NCI-H1417 treated with DMSO at 0.1 percent for 48 hours (cell line): ENCODE data around the gene C1QTNF9.
"Not testable (repeated sequence)": the region's sequence is repeated elsewhere in the genome, so short reads cannot be mapped to it uniquely, and the experiment has no call there.

Experiments
- DNase-seq: peaks from one replicate; lab custom pipeline; 2025; lab: John Stamatoyannopoulos, UW

Gene C1QTNF9

DNA sequence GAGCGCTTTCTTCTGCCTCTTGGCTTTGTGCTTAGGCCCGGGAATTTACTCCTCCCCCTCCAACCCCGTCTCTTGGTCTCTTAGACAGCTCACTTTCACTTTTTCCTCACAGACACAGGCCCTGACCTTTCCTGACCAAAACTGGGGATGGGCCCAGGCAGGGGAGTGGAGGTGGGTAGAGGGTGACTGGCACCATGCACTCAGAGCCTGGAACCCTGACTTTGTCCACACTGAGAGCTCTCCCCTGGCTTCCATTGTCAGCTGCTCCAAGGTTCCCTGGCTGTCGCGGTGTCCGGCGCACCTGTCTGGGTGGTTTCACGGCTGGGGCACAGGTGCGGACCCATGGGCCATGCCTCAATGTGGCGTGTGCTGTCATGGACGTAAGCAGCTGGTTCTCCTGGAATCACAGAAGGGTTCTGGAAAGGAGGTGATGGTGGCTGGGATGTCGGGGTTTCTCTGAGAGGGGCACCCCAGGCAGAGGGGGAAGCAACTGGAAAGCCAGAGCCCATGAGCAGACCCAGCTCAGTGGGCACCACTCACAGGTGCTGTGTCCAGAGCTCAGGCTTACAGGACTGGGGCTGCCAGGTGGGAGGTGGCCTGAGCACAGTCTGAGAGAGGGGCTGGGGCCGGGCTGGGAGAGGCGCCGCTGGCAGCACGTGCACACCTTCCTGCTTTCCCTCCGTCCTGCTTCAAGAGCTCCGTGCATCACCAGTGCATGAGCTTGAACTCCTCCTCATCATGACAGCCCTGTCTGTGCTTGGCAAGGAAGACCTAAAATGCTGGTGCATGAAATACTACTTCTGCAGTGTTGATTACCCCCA, 28.0 kb upstream of the C1QTNF9 start:
- no peak for DNase-seq

DNA sequence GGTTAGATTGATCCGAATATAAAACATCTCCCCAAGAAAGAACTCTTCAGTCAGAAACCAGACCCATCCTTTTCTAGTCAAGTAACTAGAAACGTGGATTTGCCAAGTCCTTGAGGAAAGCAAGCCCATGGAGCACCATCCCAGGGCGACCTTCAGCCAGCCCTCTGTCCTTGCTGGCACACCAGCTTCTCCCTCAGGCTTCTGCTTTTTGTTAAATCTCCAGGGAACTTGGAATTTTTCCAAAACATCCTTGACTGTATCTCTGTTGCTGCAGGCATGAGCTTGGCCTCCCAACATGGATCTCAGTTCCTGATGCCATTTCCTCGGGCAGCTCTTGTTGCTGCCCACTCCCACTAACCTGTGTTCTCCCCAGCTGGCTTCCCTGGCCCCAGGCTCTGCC, 27.1 kb upstream of the C1QTNF9 start:
- no peak for DNase-seq

GRCh38 chr13:24284889-24285565, 24.4 kb upstream of the C1QTNF9 start:
- no peak for DNase-seq

GRCh38 chr13:24286624-24287023, 22.8 kb upstream of the C1QTNF9 start:
- no peak for DNase-seq

GRCh38 chr13:24287748-24288287, 21.6 kb upstream of the C1QTNF9 start:
- DNase-seq: no peak

DNA sequence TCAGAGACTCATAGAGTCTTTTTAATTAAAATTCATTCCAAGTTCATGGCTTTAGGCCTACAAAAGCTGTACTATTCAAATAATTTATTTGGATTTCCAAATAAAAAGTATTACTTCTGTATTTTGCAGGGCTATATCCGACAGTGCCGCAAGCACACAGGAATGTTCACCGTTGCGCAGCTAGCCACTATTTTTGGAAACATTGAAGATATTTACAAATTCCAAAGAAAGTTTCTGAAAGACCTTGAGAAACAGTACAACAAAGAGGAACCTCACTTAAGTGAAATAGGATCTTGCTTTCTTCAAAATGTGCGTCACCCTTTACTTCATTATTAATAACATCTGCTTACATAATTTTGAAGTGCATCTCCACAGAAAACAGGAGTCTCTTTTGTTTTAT, 20.5 kb upstream of the C1QTNF9 start:
- no peak for DNase-seq

DNA sequence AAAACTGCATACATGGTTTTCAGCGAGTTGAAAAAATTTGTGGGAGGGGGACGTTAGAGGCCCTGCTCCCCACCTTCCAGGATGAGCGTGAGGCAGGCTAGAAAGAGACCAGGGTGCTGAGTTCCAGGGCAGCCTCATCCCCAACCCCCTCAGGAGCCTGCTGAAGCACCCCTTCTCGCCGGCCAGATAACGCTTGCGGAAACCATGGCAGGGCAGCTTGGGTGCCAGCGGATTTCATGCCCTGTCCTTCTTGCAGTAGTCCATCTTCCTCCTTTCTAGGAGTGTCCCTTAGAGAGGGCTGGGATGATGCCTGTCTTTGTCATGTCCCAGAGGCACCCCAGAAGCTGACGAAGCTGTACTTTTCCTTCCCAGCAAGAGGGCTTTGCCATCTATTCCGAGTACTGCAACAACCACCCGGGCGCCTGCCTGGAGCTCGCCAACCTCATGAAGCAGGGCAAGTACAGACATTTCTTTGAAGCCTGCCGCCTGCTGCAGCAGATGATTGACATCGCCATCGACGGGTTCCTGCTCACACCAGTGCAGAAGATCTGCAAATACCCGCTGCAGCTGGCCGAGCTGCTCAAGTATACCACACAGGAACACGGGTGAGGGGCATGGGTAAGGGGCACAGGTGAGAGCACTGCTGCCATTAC, 19.0 kb upstream of the C1QTNF9 start:
- no peak for DNase-seq

DNA sequence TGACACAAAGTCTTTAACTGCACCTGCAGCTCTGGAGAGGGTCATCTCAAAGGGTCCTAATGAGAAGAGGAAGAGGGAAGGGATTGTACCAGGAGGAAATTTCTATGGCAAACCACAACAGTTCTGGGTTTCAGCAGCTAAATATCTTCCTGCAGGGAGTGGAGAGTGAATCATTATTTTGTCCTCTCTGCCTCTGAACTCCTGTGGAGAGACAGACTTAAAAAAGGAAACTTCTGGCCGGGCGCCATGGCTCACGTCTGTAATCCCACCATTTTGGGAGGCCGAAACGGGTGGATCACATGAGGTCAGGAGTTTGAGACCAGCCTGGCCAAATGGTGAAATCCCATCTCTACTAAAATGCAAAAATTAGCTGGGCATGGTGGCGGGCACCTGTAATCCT, 16.9 kb upstream of the C1QTNF9 start:
- DNase-seq: no peak

GRCh38 chr13:24293746-24294145, 15.6 kb upstream of the C1QTNF9 start:
- DNase-seq: no peak

GRCh38 chr13:24299488-24300114, 9.8 kb upstream of the C1QTNF9 start:
- DNase-seq: no peak

DNA sequence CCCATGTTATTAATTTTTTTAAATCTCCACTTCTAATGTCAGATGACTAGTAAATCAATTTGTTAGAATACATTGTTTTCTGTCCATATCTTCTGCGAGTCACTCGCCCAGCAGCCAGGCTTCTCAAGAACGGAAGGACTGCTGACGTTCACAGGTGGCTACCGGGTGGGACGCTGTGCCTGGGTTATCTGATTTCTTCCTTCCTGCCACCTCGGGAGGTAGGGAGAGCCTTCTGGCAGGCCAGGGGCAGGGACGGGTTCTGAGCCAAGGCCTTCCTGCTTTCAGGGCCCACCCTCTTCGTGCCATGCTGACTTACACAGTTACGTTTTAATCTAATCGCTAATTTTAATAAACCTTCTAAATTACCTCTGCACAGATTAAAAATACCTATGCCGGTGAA, 7.9 kb upstream of the C1QTNF9 start:
- DNase-seq: no peak

DNA sequence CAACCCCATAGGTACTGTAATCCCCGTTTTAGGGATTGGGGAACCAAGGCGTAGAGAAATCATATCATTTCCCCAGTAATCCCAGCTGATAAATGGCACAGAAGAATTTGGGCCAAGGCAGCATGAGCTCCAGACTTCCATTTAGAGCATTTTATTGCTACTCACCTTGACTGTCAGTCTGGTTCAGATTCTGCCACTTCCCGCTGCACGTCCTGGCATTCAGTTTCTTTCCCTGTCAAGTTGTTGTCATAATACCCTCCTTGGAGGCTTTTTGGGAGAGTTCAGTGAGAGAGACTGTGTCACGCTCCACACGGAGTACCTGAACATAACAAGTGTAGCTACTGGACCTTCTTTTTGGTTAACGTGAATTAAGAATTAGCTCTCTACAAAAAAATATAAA, 7.5 kb upstream of the C1QTNF9 start:
- no peak for DNase-seq

GRCh38 chr13:24304620-24305019, 4.8 kb upstream of the C1QTNF9 start:
- DNase-seq: no peak

- DNase-seq: no peak
These were observed 2.7 kb upstream of the C1QTNF9 start for GRCh38 chr13:24306632-24307031.

- DNase-seq: no peak
These were observed 1.9 kb upstream of the C1QTNF9 start for GRCh38 chr13:24307211-24308067.

- no peak for DNase-seq
These were observed 1.3 kb upstream of the C1QTNF9 start for GRCh38 chr13:24308068-24308445.

DNA sequence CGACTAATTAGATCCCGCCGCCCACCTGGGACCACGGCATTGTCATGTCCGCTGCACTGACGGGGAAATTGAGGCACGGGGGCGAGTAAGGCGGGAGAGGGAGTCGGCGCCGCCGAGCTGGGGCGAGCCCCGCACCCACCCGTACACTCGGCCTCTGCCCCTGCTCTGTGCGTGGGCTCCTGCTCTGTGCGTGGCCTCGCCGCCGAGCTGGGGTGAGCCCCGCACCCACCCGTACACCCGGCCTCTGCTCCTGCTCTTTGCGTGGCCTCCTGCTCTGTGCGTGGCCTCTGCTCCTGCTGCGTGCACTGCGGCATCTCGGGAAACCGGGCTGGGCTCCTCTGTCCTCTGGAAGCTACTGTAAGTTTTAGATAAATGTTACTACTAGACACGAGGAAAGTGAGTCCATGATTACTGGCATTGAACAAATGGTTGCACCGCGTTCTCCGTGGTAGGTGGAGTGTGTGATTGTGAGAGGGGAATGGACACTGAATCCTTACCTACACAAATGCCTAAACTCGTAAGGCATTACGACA, 826 bp upstream of the C1QTNF9 start:
- DNase-seq: no peak

- DNase-seq: no peak
These were observed 4.1 kb downstream of the C1QTNF9 start for GRCh38 chr13:24313439-24313838.

DNA sequence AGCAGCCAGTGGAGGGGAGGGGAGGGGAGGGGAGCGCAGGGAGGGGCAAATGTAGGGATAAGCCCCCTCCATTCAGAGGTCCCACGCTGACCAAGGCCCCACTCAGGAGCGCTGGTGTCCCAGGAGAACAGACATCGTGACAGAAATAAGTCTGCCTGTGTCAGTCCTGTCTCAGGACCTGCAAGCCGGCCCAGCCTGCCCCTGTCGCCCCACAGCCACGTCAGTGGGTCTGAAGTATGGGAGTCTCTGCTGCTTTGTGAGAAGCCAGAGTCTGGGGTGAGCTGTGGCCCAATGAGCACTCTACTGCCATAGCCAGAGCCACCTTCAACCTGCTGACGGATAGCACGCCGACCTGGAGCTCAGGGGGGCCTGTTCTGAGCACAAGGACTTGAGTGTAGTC, 8.5 kb downstream of the C1QTNF9 start:
- not testable (repeated sequence) for DNase-seq

DNA sequence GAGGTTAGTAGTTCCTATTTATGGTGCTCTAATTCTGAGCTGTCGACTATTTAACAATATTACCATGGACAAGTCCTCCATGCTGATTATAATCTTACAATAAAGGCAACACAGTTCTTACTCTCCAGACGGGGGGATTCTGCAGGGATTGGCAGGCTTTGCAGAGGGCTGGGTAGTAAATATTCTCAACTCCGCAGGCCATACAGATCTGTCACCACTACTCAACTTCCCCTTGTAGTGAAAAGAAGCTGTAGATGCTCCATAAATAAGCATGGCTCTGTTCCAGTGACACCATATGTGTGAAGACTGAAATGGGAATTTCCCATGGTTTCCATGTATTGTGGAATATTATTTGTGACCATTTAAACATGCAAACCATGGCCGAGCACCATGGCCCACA, 9.5 kb downstream of the C1QTNF9 start:
- DNase-seq: not testable (repeated sequence)

- DNase-seq: not testable (repeated sequence)
These were observed 10.3 kb downstream of the C1QTNF9 start for GRCh38 chr13:24319641-24320040.
